Cardiac fibroblast (primary cell): ENCODE data around the gene GFOD1.

Source experiments
- DNase-seq, 2 donors: peaks; one replicate each; pipeline versions ENCODE4 v3.0.0 to v3.0.0-alpha.2; 2010; ENCODE audit warnings: low read depth in 2 of 2
- H3K4me3 ChIP-seq, 2 donors: replicated peaks in 1 of 2; 1 replicate in 1 of 2; 2 replicates in 1 of 2; pipeline ENCODE4 v1.5.1; 2011; ENCODE audit warnings: low read depth in 2 of 2, low read length in 2 of 2, mild to moderate bottlenecking in 2 of 2, moderate library complexity in 1 of 2
- TF ChIP-seq, protein P1 (sequence below): IDR thresholded peaks from one replicate; pipeline ENCODE4 v1.5.1; 2011; ENCODE audit warnings: low read depth, mild to moderate bottlenecking, low read length, inconsistent platforms

GFOD1 gene

DNA sequence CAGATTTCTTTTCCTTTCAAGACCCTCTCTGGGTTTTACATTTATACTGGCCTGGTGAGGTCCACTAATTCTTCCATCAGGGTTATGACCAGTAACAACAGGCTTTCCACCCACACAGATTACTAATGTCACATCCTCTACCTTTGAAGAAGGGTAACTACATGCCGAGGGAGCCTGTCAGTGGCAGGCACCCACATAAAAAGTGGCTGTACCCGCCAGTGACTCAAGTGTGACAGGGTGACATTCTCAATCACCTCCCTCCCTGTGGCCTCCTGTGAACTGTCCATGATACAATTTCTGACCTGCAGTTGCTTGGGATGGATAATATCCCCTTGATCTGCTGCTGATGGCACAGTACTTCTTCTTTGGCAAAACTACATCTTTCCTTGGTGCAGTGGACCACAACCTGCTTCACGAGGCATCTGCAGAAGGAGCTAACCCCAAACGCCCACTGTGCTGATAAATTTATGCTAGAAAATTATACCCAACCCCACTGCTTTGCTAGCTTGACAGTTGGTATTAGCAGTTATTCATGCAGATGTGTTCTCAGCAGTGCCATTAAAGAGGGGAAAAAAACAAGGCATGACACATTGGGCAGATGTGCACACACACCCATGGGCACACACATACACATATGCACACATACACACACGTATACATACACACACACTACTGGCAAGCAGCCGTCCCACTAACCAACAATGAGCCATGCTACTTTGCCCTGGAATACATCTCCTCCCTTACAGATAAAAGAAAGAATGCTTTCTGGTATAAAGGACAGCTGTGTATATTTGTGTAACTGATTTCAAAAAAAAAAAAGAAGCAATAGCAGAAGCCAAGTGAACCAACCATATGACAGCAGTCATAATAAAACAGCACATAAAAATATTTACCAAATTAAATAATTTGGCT lies 20.8 kb downstream of the GFOD1 start:
- TF ChIP-seq, protein P1, sequence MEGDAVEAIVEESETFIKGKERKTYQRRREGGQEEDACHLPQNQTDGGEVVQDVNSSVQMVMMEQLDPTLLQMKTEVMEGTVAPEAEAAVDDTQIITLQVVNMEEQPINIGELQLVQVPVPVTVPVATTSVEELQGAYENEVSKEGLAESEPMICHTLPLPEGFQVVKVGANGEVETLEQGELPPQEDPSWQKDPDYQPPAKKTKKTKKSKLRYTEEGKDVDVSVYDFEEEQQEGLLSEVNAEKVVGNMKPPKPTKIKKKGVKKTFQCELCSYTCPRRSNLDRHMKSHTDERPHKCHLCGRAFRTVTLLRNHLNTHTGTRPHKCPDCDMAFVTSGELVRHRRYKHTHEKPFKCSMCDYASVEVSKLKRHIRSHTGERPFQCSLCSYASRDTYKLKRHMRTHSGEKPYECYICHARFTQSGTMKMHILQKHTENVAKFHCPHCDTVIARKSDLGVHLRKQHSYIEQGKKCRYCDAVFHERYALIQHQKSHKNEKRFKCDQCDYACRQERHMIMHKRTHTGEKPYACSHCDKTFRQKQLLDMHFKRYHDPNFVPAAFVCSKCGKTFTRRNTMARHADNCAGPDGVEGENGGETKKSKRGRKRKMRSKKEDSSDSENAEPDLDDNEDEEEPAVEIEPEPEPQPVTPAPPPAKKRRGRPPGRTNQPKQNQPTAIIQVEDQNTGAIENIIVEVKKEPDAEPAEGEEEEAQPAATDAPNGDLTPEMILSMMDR, result no peak
- no peak overlapping the region for H3K4me3 ChIP-seq
- no peak for DNase-seq

DNA sequence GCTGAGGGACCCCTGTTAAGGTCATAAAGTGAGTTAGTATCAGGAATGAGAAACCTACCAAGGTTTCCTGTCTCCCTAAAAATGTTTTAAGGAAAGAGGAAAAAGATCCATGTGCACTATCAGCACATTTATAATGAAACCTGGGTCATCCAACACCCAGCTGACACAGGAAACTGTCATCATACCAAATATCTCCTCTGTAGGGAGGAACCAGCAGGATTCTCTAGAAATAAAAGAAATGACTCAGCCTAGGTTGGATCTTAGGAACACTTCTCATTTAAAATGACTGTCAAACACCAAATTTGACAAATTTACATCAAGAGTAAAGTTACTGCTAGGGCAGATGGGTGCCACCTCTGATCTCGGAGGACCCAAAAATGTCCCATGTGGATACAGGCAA lies 21.7 kb downstream of the GFOD1 start:
- H3K4me3 ChIP-seq, result no peak overlapping the region
- DNase-seq, result no peak
- TF ChIP-seq, protein P1, result no peak

DNA sequence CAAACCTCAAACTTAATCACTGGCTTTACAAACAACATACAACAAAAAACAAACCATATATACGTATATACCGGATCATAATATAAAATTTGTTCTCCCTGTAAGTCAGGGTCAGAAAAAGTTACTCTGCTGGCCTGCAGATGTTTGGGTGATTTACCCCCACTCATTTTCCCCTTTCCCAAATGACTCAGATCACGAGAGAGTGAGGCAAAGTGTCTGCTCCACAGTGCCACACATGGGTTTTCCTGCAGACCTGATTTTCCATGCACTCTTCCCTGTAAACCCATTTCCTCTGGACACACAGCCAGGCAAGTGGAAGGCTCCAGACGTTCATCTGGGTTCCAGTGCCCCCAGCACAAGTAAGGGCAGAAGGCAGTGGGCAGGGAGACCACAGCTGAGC lies 23.5 kb downstream of the GFOD1 start:
- H3K4me3 ChIP-seq, result no peak overlapping the region
- TF ChIP-seq, protein P1, result no peak
- DNase-seq, result no peak

DNA sequence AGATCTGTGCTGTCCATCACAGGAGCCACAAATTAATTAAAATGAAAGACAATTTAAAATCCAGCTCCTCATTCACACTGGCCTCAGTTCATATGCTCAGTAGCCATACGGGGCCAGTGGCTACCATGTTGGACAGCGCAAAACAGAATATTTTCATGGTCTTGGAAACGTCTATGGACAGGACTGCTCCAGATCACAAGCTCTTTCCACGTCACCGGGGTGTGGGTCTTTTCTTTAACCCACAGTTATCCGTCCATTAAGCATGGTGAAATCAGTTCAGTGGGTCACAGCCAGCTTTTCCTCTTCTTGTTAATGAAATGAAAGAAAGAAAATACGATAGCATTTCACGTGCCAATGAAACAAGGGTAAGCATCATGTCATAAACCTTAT lies 24.1 kb downstream of the GFOD1 start:
- TF ChIP-seq, protein P1, result no peak
- H3K4me3 ChIP-seq, result no peak overlapping the region
- no peak for DNase-seq

DNA sequence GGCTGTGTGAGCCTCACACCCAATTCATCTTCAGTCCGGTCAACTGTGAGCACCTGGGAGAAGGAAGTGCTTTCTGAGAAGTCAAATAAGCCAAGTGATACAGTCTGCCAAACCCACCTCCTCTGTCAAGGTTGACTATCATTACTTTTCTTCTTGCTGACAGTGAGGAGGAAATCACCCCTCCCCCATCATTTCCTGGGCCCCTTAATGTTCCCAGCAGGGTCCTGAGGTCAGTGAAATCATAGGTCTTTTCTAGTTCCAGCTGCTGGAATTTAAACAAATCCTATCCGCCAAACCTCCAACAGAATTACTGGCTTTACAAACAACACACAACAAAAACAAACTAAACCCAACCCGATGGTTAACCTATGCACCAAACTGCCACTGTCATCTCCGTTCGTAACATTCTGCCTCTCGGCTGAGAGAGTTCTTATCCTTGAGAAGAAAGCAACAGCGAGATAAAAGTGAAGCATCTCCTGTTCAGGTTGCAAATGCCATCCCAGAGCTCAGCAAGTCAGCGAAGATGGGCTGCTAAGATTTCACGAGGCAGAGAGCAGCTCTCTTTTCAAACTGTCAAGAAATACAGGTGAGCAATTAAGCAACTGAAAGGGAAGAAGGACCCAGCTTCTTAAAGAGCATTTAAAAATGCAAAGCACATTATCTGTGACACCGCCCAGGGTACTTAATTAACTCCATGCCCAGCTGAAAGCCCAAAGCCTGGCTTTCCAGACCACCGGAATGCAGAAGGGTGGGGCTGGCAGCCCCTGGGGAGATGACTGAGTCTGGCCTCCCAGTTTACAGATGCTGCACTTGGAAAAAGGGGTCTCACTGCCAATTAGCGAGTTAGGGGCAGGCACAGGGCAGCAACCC lies 24.7 kb downstream of the GFOD1 start:
- DNase-seq, result no peak
- H3K4me3 ChIP-seq, result no peak overlapping the region
- TF ChIP-seq, protein P1, result no peak

DNA sequence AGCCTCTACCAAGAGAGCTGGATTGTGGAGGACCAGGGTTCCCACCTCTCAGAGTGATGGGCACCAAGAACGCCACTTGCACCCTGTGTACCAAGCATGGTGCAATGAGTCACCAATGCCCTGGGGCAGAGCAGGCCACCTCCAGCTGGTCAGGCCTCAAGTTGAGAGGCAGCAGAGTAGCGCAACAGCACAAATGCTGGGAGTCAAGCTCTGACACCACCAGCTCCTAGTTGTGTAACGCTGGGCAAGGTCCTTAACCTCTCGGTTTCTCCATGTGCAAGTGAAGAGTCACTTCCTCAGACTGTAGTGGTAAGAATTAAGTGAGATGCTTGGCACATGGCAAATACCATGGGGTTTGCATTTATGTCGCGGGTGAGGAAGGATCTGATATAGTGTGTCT lies 25.6 kb downstream of the GFOD1 start:
- DNase-seq, result no peak
- no peak overlapping the region for H3K4me3 ChIP-seq
- TF ChIP-seq, protein P1, result no peak
